Measurements from ENCODE around the gene AIG1.

Gene AIG1

DNA sequence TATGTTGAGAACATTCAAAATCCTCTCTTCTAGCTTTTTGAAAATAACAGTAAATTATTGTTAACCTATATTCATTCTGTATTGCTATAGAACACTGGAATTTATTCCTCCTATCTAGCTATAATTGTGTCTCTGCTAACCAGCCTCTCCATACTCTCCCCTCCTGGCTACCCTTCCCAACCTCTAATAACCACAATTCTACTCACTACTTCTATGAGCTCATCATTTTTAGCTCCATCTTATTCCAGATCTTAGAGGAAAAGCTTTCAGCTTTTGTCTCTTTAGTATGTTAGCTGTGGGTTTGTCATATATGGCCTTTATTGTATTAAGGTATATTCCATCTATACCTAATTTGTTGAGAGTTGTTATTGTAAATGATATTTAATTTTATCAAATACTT, 108.8 kb downstream of the AIG1 start:
- TF ChIP-seq, protein P1, sequence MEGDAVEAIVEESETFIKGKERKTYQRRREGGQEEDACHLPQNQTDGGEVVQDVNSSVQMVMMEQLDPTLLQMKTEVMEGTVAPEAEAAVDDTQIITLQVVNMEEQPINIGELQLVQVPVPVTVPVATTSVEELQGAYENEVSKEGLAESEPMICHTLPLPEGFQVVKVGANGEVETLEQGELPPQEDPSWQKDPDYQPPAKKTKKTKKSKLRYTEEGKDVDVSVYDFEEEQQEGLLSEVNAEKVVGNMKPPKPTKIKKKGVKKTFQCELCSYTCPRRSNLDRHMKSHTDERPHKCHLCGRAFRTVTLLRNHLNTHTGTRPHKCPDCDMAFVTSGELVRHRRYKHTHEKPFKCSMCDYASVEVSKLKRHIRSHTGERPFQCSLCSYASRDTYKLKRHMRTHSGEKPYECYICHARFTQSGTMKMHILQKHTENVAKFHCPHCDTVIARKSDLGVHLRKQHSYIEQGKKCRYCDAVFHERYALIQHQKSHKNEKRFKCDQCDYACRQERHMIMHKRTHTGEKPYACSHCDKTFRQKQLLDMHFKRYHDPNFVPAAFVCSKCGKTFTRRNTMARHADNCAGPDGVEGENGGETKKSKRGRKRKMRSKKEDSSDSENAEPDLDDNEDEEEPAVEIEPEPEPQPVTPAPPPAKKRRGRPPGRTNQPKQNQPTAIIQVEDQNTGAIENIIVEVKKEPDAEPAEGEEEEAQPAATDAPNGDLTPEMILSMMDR (IDR thresholded peaks at IDR 0.05; ENCODE audit: extremely low read depth, insufficient read depth, missing control alignments) = no peak
- in situ Hi-C loops (cut with MboI; ENCODE audit: low pct_unique_long_range_greater_than_20kb, low sequenced_read_pairs, unreplicated experiment) = no loop called here
- no peak for DNase-seq (ENCODE audit: low spot score)

DNA sequence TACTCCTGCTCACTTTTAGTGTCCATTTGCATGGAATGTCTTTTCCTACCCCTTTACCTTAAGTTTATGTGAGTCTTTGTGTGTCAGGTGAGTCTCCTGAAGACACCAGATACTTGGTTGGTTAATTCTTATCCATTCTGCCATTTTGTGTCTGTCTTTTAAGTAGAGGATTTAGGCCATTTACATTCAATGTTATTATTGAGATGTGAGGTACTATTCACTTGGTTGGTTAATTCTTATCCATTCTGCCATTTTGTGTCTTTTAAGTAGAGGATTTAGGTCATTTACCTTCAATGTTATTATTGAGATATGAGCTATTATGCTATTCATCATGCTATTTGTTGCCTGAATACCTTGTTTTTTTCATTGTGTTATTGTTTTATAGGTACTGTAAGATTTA, 113.8 kb downstream of the AIG1 start:
- in situ Hi-C loops (cut with MboI; ENCODE audit: low pct_unique_long_range_greater_than_20kb, low sequenced_read_pairs, unreplicated experiment) = no loop called here
- TF ChIP-seq, protein P1 (IDR thresholded peaks at IDR 0.05; ENCODE audit: extremely low read depth, insufficient read depth, missing control alignments) = no peak
- DNase-seq (ENCODE audit: low spot score) = no peak

DNA sequence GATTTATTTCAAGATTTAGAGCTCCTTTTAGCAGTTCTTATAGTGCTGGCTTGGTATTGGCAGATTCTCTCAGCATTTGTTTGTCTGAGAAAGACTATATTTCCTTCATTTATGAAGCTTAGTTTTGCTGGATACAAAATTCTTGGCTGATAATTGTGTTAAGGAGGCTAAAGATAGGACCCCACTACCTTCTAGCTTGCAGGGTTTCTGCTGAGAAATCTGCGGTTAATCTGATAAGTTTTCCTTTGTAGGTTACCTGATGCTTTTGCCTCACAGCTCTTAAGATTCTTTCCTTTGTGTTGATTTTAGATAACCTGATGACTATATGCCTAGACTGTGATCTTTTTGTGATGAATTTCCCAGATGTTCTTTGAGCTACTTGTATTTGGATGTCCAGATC, 114.3 kb downstream of the AIG1 start:
- TF ChIP-seq, protein P1 (IDR thresholded peaks at IDR 0.05; ENCODE audit: extremely low read depth, insufficient read depth, missing control alignments) = no peak
- in situ Hi-C loops (cut with MboI; ENCODE audit: low pct_unique_long_range_greater_than_20kb, low sequenced_read_pairs, unreplicated experiment) = no loop called here
- DNase-seq (ENCODE audit: low spot score) = no peak

DNA sequence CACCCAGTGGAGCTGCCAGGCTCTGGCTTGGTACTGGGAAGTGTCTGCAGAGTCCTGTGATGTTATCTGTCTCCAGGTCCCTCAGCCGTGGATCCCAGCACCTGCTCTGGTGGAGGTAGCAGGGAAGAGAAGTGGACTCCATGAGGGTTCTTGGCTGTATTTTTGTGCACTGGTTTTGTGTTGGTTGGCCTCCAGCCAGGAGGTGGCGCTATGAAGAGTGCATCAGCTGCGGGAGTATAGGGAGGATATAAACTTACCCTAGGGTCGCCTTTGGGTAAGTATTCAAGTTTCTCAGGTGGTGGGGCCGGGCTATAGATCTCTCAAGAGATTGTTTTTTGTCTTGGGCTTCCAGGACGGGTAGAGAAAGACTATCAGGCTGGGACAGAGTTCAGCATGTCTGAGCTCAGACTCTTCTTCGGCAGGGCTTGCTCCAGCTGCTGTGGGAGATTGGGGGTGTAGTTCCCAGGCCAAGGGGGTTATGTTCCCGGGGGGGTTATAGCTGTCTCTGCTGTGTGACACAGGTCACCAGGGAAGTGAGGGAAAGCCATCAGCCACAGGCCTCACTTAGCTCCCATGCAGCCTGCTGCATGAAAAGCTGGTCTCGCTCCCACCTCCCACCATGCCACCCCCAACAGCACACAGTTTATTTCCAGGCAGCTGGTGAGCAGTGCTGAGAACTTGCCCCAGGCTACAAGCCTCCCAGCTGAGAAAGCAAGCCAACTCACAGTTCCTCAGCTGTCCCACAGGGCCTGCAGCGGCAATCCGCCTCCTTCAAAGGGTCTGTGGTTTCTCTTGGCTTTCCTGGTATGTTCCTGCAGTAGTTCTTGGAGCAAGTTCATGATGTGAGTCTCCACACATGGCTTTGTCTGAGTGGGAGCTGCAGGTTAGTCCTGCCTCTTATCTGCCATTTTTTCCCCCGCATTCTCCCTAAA, 115.7 kb downstream of the AIG1 start:
- DNase-seq (ENCODE audit: low spot score) = no peak
- in situ Hi-C loops (cut with MboI; ENCODE audit: low pct_unique_long_range_greater_than_20kb, low sequenced_read_pairs, unreplicated experiment) = no loop called here
- TF ChIP-seq, protein P1 (IDR thresholded peaks at IDR 0.05; ENCODE audit: extremely low read depth, insufficient read depth, missing control alignments) = no peak

DNA sequence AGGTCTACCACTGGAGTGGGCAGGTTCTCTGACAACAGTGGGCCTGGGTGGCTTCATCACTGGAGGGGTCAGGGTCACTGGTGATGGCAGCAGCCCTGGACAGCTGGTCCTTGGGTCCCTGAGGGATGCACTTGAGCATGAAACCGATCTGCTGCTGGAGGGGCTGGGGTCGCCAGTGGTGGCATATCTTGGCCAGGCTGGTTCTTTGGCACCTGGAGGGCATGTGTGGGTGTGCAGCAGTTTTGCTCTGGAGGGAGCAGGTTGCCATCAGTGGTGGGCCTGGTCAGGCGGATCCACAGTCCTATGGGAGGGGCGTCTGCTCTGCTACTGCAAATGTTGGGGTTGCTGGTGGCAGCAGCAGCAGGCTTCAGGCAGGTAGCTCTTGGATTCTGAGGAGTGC, 117.0 kb downstream of the AIG1 start:
- no peak for DNase-seq (ENCODE audit: low spot score)
- in situ Hi-C loops (cut with MboI; ENCODE audit: low pct_unique_long_range_greater_than_20kb, low sequenced_read_pairs, unreplicated experiment) = no loop called here
- TF ChIP-seq, protein P1 (IDR thresholded peaks at IDR 0.05; ENCODE audit: extremely low read depth, insufficient read depth, missing control alignments) = no peak

DNA sequence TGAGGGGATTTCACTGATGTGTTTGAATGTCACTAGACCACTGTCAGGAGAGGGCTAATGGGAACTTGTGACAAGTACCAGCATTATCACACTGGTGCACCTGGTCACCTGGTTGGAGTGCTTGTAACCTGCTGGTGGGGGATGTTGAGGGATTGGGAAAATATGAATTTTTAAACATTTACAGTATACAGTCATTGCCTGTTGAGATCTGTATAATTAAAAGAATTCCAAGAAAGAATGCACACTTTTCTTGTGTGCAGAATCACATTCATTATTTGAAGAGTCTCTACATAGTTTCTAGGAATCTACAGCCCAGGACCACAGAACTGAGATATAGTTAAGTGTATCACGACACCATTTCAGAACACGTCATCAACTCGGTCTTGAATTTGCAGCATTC, 118.4 kb downstream of the AIG1 start:
- no peak for DNase-seq (ENCODE audit: low spot score)
- in situ Hi-C loops (cut with MboI; ENCODE audit: low pct_unique_long_range_greater_than_20kb, low sequenced_read_pairs, unreplicated experiment) = no loop called here
- TF ChIP-seq, protein P1 (IDR thresholded peaks at IDR 0.05; ENCODE audit: extremely low read depth, insufficient read depth, missing control alignments) = no peak
